HL-60 (cell line): ENCODE measurements around the gene GPC5.

Experiments used
- GABPA ChIP-seq: IDR thresholded peaks from 2 replicates; pipeline ENCODE4 v1.6.1; 2012; ENCODE audit warnings: low read depth
- POLR2AphosphoS5 ChIP-seq: IDR thresholded peaks from 2 replicates; pipeline ENCODE4 v1.6.1; 2012; ENCODE audit warnings: low read depth
- TF ChIP-seq, protein P1 (sequence below): IDR thresholded peaks from one replicate; pipeline ENCODE4 v1.5.1; 2011; ENCODE audit warnings: low read length, control low read depth, inconsistent platforms; ENCODE audit not compliant: insufficient read depth

DNA sequence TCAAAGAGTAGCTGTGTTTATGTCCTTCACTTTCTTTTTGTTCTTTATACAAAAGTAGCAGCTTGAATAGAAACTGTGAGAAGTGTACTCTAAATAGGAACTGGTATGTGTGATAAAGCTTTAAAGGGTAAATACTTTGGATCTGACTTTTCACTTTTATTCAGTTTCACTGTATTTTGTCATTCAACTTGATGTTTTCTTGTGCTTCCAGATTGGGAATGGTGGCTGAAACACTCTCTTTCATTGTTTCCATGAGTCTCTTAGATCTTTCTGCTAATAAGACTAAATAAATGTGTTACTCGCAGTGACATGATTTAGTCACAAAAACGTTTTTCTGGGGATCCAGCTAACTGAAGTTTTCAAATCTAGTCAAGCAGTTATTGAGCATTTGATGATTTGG is 133.2 kb downstream of the GPC5 start:
- TF ChIP-seq, protein P1, sequence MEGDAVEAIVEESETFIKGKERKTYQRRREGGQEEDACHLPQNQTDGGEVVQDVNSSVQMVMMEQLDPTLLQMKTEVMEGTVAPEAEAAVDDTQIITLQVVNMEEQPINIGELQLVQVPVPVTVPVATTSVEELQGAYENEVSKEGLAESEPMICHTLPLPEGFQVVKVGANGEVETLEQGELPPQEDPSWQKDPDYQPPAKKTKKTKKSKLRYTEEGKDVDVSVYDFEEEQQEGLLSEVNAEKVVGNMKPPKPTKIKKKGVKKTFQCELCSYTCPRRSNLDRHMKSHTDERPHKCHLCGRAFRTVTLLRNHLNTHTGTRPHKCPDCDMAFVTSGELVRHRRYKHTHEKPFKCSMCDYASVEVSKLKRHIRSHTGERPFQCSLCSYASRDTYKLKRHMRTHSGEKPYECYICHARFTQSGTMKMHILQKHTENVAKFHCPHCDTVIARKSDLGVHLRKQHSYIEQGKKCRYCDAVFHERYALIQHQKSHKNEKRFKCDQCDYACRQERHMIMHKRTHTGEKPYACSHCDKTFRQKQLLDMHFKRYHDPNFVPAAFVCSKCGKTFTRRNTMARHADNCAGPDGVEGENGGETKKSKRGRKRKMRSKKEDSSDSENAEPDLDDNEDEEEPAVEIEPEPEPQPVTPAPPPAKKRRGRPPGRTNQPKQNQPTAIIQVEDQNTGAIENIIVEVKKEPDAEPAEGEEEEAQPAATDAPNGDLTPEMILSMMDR, result no peak
- no peak for TF ChIP-seq GABPA
- no peak for TF ChIP-seq POLR2AphosphoS5
